Left renal pelvis (tissue), 4 donors: ENCODE results near the gene SYT7. TPM values are rescaled to one million over a fixed set of nuclear protein-coding genes. Genes with fewer than 3 reads are reported as not detected.

Source experiments
- DNase-seq, 4 donors: peaks; one replicate each; pipeline ENCODE4 v3.0.0-alpha.2; 2013; ENCODE audit warnings: low read depth in 4 of 4, low spot score in 3 of 4
- polyA plus RNA-seq, 4 donors: library from polyadenylated mRNA; unstranded; fragments of 120-200 nt; gene quantifications; one replicate each; pipeline ENCODE4 v1.2.1, GENCODE V29; 2013; ENCODE audit not compliant: insufficient read length in 4 of 4

The SYT7 gene
- polyA plus RNA-seq, 4 donors, result 1.2 to 7.3 (median 5.7) TPM

DNA sequence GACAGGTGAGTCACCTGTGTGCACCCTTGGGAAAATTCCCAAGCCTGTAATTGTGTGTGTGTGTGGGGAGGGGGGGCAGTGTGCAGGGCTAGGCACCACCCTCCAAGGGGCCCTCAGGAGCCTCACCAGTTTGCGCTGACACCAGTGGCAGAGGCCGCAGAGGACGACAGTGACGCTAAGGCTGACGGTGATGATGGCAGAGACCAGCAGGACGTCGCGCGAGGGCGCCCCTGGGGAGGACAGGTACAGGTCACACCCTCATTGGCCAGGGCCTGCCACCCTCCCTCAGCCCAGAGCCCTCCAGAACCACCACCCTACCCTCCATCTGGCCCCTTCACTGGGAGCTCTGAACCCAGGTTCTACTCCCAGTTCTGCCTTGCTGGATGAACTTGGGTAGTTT is 24.9 kb downstream of the SYT7 start:
- DNase-seq, result no peak

- no peak for DNase-seq
Observed at GRCh38 chr11:61555051-61555969, 25.6 kb downstream of the SYT7 start.

GRCh38 chr11:61554172-61554988 is 26.5 kb downstream of the SYT7 start:
- no peak for DNase-seq

DNA sequence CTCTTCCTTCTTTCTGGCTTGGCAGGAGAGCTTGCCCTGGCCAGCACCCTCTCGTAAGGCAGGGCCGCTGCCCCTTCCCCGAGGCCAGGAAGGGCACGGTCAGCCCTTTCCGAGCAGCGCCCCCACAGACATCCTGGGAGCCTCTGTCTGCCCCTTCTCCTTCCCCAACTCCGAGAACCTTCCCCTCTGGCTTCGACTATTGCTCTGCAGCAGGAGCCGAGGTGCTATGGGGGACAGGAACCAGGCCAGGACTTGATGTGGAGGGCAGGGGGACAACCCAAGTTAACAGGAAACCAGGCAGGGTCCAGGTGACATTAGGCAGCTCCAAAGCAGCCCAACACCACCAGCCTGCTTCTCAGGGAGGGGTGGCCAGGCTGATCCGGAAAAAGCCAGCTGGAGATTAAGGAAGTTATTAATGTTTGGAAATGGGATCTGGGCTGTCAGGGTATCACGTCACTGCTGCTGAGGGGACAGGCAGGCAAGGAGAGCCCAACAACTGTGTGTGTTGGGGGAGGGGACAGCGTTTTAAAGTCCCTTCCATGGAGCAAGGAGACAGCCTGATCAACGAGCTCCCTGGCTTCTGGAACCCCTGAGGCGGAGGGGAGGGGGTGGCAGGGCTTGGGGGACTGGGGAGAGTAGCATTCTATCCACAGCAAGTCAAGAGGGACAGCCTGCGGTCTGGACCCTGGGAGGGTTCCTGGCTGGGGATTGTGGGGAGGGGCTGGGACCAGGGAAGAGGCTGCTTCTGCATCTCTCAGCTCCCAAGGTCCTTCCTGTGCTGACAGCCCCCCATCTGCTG is 27.3 kb downstream of the SYT7 start:
- DNase-seq, result no peak

DNA sequence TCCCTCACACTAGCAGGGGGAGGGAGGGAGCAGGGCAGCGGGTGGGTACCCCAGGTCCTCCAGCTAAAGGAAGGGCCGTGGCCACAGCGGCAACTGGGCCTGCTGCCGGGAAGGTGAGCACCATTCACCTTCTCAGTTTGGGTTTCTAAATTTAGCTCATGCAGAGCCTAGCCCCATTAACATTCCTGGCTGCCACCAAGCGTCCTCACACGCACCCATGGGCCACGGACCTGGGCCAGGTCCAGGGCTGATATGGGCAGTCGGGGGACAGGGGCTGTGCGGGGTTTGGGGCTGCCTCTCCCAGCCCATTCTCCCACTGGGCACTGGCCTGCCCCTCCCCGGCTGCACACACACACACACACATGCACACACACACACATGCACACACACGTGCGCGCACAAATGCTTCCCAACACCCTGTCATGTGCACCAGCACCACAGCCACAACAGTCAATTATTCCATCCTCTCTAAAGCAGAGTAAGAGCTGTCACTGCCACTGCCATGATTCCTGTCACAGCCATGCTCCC is 28.7 kb downstream of the SYT7 start:
- DNase-seq, result no peak

DNA sequence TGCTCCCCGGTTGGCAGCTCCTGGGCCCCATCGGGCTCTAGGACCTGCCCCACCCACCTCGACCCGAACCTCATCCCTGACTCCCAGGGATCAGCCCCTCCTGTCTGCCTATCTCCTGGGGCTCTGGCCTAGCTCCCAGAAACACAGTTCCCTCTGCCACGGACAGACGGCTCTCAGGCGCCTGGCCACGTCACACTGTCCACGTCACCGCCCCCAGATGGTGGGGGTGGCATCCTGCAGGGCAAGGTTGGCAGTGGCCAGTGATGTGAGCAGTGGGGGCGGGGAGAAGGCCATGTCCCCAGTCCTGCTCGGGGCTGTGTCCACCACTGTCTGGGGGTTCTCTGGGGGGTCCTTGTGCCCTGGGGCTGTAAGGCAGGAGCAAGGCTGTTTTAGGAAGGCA is 29.2 kb downstream of the SYT7 start:
- no peak for DNase-seq

GRCh38 chr11:61550665-61551227 is 30.1 kb downstream of the SYT7 start:
- no peak for DNase-seq

- DNase-seq, result no peak
Observed at GRCh38 chr11:61549662-61550568, 31.0 kb downstream of the SYT7 start.

GRCh38 chr11:61549177-61549576 is 31.7 kb downstream of the SYT7 start:
- DNase-seq, result no peak

DNA sequence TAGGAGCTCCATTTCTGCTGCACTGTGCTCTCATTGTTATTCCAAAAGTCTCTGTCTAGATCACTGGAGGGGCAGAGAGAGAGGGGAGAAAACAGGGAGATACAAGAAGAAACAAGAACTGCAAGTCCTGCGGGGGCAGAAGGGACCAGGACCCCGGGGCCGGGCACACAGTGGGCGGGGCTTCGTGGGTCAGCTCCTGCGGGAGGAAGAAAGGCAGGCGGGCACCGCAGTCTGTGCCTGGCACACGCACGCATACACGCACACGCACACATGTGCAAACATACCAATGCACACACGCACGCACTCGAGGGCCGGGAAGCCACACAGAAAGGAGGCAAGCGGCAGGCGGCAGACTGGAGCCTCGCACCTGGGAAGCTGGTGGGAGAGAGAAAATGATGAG is 33.6 kb downstream of the SYT7 start:
- DNase-seq, result no peak

- no peak for DNase-seq
Observed at GRCh38 chr11:61546663-61547062, 34.2 kb downstream of the SYT7 start.

DNA sequence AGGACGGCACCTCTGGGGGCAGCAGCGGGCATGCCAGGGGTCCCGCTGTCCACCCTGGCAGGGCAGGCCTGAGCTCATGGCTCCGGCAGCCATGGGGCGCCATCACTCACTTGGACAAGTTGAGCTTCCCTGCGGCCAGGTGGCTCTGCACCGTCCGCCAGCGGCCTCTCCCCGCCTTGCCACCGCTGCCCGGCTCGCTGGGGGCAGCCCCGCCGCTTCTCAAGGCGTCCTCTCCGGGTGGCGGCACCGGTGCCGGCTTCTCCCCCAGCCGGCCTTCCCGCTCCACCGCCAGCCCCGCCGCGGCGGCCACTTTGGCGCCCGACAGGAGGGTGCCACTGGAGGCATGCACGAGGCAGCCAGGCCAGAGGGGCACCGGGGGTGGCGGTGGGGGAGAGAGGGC is 35.0 kb downstream of the SYT7 start:
- DNase-seq, result no peak

- DNase-seq, result no peak
Observed at GRCh38 chr11:61545341-61545740, 35.5 kb downstream of the SYT7 start.

DNA sequence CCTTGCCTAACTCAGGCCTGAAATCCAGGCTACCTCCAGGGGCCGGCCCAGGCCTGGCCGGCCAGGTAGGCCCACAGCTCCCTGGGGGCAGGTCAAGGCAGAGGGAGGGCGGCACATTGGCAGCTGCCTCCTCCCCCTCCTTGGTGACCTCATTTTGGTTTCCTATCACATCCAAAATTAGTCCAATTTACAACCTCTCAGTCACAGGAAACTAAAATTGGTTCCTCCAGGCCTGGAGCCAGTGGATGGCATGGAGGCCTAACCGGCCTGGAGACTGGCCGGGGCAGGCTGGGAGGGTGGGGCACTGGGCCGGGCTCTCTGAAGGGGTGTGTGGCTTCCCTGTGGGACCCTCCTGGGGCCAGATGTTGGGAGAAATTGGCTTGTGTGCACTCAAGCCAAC is 36.4 kb downstream of the SYT7 start:
- DNase-seq, result no peak

DNA sequence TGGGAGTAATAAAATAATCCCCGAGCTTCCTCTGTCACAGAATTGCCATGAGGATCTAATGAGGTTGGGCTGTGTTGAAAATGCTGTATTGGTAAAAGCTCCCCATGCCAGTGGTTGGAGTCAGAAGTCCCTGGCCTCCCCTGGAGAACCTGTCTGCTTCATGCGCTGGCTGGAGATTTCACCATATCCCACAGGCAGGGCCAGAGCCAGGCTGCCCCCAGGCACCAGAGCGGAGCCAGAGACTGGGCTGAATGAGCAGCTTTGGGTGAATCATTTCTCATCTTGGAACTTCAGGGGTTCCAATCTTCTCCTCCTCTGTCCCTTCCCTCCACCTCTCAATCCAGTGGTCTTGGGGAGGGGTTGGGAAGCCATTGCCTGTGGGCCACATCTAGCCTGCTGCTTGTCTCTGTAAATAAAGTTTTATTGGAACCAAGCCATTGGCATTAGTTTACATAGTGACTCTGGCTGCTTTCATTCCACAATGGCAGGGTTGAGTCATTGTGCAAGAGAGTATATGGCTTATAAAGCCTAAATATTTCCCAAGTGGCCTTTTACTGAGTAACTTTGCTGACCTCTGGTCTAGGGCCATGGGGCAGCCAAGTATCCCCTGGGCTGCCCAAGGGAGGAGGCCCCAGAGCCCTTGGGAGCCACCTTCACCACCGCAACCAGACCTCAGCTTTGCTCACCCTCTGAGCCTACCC is 37.1 kb downstream of the SYT7 start:
- DNase-seq, result no peak

- no peak for DNase-seq
Observed at GRCh38 chr11:61542705-61543104, 38.2 kb downstream of the SYT7 start.

DNA sequence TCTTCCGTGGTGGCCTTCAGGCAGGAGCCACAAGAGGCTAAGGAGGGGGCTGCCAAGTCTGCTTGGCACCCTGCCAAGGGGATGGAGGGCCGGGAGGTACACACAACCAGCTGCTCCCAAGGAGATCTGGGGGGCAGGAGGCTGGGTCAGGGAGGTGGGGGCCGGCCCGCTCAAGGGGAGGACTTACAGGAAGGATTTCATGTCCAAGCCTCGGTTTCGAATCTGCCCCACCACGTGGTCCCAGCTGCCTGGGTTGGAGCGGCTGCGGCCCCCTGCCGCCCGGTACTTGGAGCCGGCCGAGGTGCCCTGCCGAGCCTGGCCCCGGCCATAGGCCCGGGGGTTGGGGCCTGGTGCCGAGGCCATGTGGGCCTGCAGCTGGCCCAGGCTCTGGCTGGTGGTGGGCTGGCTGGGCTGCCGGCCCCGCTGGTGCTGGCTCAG is 38.8 kb downstream of the SYT7 start:
- DNase-seq, result no peak

DNA sequence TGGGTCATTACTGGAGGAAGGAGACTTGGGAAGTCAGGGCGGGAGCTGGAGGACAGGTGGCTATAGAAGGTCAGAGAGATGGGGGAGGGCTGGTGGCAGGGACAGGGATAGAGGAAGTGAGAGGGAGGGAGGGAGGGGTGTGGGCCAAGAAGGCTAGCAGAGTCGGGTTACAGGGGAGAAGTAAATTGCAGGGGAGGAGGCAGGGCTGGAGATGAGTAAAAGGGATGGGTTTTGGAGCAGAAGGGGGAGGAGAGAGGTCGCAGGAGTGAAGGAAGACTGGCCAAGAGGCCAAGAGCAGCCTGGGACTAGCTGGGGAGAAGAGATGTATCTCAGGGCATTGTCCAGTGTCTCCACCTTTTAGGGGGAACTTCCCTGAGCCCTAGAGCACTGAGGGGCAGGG is 39.3 kb downstream of the SYT7 start:
- DNase-seq, result no peak

GRCh38 chr11:61540528-61540927 is 40.3 kb downstream of the SYT7 start:
- DNase-seq, result no peak
